Peyer's patch (tissue), 4 donors: Measurements from ENCODE around the gene CELF2. TPM values are rescaled to one million over a fixed set of nuclear protein-coding genes. Genes with fewer than 3 reads are reported as not detected.

Experiments used
- DNase-seq, 3 donors: peaks; one replicate each; pipeline ENCODE4 v3.0.0-alpha.2; 2017 to 2019
- H3K27ac ChIP-seq, 4 donors: fragments of 200-600 bp; sonication (generic); one replicate each; pipeline ENCODE4 v1.5.1; 2016 to 2019
- H3K27me3 ChIP-seq, 2 donors: fragments of 200-600 bp; sonication (generic); one replicate each; pipeline ENCODE4 v1.5.1; 2019
- H3K36me3 ChIP-seq, 3 donors: fragments of 200-600 bp; sonication (generic); one replicate each; pipeline ENCODE4 v1.5.1; 2016 to 2019
- H3K4me1 ChIP-seq, 4 donors: fragments of 200-600 bp; sonication (generic); one replicate each; pipeline ENCODE4 v1.5.1; 2016 to 2019
- H3K4me3 ChIP-seq, 4 donors: fragments of 200-600 bp; sonication (generic); 1 replicate in 3 of 4; 2 replicates in 1 of 4; pipeline ENCODE4 v1.5.1; 2016 to 2019; ENCODE audit warnings: mild to moderate bottlenecking in 1 of 4
- H3K9me3 ChIP-seq, 4 donors: fragments of 200-600 bp; sonication (generic); one replicate each; pipeline ENCODE4 v1.5.1; 2016 to 2019; ENCODE audit warnings: mild to moderate bottlenecking in 1 of 4
- CTCF ChIP-seq, 6 experiments: fragments of 450-650 bp in 4 of 6; fragments of 200-600 bp in 2 of 6; sonication (generic) in 1 of 6; IDR thresholded peaks; one replicate each; pipeline ENCODE4 v1.5.1; 2017 to 2019; ENCODE audit warnings: antibody characterized with exemption in 6 of 6, mild to moderate bottlenecking in 3 of 6, moderate library complexity in 1 of 6
- POLR2A ChIP-seq, 2 donors: fragments of 450-650 bp; IDR thresholded peaks; one replicate each; pipeline ENCODE4 v1.5.1; 2017; ENCODE audit warnings: antibody characterized with exemption in 2 of 2, mild to moderate bottlenecking in 2 of 2, moderate library complexity in 2 of 2
- total RNA-seq, 4 donors: library from RNA; depleted of rRNA; stranded (reverse); fragments of >200 nt; gene quantifications; one replicate each; pipeline ENCODE4 v1.1.0, GENCODE V29; 2016

The CELF2 gene
- total RNA-seq, 4 donors from 2014 or later = 20.5 to 110 (median 40.7) TPM

GRCh38 chr10:11329062-11329673 lies 311.5 kb downstream of the CELF2 start:
- Histone ChIP-seq H3K4me1 (no peaks in the 10 kb centered on the region), H3K27ac (no peak overlapping the region), H3K27me3 (no peaks in the 10 kb centered on the region), H3K36me3 (peaks cover 0 to 31% (median 0%) of the 10 kb centered on the region in 3 donors), H3K9me3 (no peaks in the 10 kb centered on the region), H3K4me3 (no peak overlapping the region)
- TF ChIP-seq CTCF (IDR thresholded peaks at IDR 0.05) (no peak), POLR2A (IDR thresholded peaks at IDR 0.05) (no peak)
- DNase-seq = no peak

GRCh38 chr10:11330383-11331045 lies 312.8 kb downstream of the CELF2 start:
- Histone ChIP-seq H3K4me3 (no peak overlapping the region), H3K36me3 (peaks cover 0 to 21% (median 0%) of the 10 kb centered on the region in 3 donors), H3K27me3 (no peaks in the 10 kb centered on the region), H3K27ac (no peak overlapping the region), H3K9me3 (no peaks in the 10 kb centered on the region), H3K4me1 (no peaks in the 10 kb centered on the region)
- DNase-seq = no peak
- no peak for TF ChIP-seq CTCF (IDR thresholded peaks at IDR 0.05)
- no peak for TF ChIP-seq POLR2A (IDR thresholded peaks at IDR 0.05)

- TF ChIP-seq CTCF (IDR thresholded peaks at IDR 0.05) (no peak), POLR2A (IDR thresholded peaks at IDR 0.05) (no peak)
- Histone ChIP-seq H3K36me3 (peaks cover 0 to 15% (median 0%) of the 10 kb centered on the region in 3 donors), H3K9me3 (no peaks in the 10 kb centered on the region), H3K27ac (no peak overlapping the region), H3K4me1 (no peaks in the 10 kb centered on the region), H3K4me3 (no peak overlapping the region), H3K27me3 (no peaks in the 10 kb centered on the region)
- DNase-seq = no peak
Observed at GRCh38 chr10:11331046-11331577, 313.4 kb downstream of the CELF2 start.

GRCh38 chr10:11331726-11332125 lies 314.1 kb downstream of the CELF2 start:
- H3K27me3 ChIP-seq = no peaks in the 10 kb centered on the region
- no peak for TF ChIP-seq POLR2A (IDR thresholded peaks at IDR 0.05)
- TF ChIP-seq CTCF (IDR thresholded peaks at IDR 0.05) = no peak
- peaks cover 0 to 9% (median 0%) of the 10 kb centered on the region in 3 donors for H3K36me3 ChIP-seq
- H3K4me3 ChIP-seq = no peak overlapping the region
- no peak for DNase-seq
- no peaks in the 10 kb centered on the region for H3K4me1 ChIP-seq
- H3K9me3 ChIP-seq = no peaks in the 10 kb centered on the region
- H3K27ac ChIP-seq = no peak overlapping the region

GRCh38 chr10:11332846-11333245 lies 315.2 kb downstream of the CELF2 start:
- Histone ChIP-seq H3K9me3 (no peaks in the 10 kb centered on the region), H3K36me3 (peaks cover 0 to 8% (median 0%) of the 10 kb centered on the region in 3 donors), H3K27ac (no peak overlapping the region), H3K27me3 (no peaks in the 10 kb centered on the region), H3K4me1 (no peaks in the 10 kb centered on the region), H3K4me3 (no peak overlapping the region)
- DNase-seq = no peak
- TF ChIP-seq POLR2A (IDR thresholded peaks at IDR 0.05) (no peak), CTCF (IDR thresholded peaks at IDR 0.05) (no peak)
